NCI-H82 (cell line): ENCODE results near the gene GRM4.

Experiments
- DNase-seq: peaks from one replicate; lab custom pipeline; 2025; lab: John Stamatoyannopoulos, UW

The GRM4 gene

DNA sequence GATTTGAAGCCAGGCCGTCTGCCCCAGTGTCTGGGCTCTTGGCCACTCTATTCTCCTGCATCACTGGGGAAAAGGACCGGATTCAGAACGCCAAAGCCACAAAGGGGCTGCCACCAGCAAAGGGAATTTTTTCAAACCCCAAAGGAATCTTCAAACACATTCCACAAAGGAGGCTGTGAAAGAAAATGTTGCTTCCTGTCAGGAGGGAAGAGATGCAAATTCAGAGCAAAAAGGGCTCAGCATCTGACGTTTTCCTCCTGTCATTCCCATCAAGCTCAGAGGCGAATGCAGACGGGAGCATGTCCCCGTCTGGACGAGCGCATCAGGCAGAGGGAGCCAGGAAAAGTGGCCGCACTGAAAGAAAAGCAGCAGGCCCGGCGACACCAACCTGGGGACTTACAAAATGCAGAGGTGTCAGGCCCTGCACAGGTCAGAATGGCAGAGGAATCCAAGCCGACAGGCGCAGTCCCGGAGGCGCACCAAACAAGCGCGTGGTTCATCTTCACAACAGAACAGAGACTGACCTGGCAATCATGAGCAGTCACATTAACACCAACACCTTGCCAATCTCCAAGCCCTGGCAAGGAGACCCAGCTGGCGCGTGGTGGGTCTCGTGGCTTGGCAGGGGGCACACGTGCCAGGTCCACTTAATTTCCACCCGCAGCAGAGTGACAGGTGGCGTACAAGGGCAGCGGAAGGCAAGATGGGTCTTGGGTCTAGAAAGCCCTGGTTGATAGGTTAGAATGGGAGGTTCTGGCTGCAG is 62.8 kb downstream of the GRM4 start:
- no peak for DNase-seq

GRCh38 chr6:34082348-34082747 is 63.5 kb downstream of the GRM4 start:
- DNase-seq = no peak

DNA sequence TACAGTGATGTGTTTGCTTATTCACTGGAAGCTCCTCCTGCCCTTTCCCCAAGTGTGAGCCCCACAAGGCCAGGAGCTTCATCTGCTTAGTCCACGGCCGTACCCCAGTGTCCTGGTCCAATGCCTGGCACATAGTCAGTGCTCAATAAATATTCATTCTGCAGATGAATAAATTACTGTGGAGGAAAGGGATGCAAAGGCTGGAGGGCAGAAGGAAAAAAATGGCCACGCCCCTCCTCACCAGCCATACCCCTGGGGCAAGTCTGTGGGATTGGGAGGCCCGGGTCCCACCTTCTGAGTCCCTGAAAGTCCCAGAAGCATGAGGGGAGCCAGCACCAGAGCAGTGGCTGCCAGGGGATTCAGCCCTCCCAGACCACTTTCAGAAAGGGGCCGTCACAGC is 65.5 kb downstream of the GRM4 start:
- DNase-seq = no peak

DNA sequence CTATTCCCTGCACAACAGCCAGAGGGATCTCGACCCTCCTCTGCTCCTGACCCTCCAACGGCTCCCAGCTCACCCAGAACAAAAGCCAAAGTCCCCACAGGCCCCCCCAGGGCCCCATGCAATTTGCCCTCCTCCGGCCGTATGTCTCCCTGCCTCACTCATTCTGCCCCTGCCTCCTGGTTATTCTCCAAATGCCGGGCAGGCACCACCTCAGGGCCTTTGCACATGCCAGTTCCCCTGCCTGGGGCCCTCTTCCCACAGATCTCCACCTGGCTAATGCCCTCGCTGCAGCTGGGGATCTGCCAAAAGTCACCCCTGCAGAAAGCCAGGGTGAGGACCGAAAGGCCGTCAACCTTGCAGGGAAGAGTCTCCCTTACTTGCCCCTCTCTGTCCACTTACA is 66.0 kb downstream of the GRM4 start:
- DNase-seq = no peak

GRCh38 chr6:34075906-34076305 is 70.0 kb downstream of the GRM4 start:
- DNase-seq = no peak

GRCh38 chr6:34074064-34074742 is 71.7 kb downstream of the GRM4 start:
- peak; percentile 58 for DNase-seq

- DNase-seq = no peak
Observed at GRCh38 chr6:34073540-34073939, 72.3 kb downstream of the GRM4 start.

GRCh38 chr6:34072727-34073126 is 73.2 kb downstream of the GRM4 start:
- no peak for DNase-seq

- DNase-seq = no peak
Observed at GRCh38 chr6:34071884-34072379, 74.0 kb downstream of the GRM4 start.

DNA sequence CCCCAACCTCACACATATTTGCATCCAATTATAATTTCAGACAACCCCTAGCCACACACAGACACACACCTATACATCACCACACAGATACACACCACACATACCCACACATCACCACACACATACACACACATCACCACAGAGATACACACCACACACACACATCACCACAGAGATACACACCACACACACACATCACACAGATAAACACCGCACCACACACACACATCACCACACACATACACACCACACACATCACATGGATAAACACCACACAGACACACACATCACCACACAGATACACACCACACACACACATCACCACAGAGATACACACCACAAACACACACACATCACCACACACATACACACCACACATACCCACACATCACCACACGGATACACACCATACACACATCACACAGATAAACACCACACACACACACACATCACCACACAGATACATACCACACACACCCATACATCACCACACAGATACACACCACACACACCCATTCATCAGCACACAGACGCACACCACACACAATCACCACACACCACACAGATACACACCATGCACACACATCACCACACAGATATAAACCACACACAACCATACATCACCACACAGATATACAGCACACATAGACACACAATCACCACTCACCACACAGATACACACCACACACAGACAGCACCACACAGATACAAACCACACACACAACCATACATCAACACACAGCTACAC is 74.6 kb downstream of the GRM4 start:
- no peak for DNase-seq

GRCh38 chr6:34070315-34071135 is 75.4 kb downstream of the GRM4 start:
- DNase-seq = no peak

GRCh38 chr6:34068462-34069044 is 77.3 kb downstream of the GRM4 start:
- DNase-seq = no peak

DNA sequence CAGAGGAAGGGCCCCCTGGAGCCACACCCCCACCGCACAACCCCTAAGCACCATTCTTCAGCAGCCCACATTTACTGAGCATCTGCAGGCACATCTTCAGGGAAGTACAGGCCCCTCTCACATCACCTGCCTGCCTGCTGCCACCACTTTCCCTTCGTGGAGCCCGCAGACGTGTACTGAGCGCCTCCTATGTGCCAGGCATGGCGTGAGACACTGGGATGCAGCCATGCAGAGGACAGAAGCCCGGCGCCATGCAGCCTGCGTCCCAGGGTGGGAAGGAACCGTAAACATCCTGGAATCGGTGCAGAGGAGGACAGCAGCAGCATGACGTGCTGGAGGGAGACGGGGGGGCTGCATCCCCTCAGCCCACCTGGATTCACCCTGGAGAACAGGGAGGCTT is 78.1 kb downstream of the GRM4 start:
- peak; percentile 40 for DNase-seq

GRCh38 chr6:34066772-34067770 is 78.8 kb downstream of the GRM4 start:
- no peak for DNase-seq

GRCh38 chr6:34066218-34066571 is 79.7 kb downstream of the GRM4 start:
- no peak for DNase-seq

GRCh38 chr6:34065466-34066217 is 80.2 kb downstream of the GRM4 start:
- peak; percentile 92 for DNase-seq

- no peak for DNase-seq
Observed at GRCh38 chr6:34064675-34065074, 81.2 kb downstream of the GRM4 start.

- peak; percentile 97 for DNase-seq
Observed at GRCh38 chr6:34063651-34064050, 82.2 kb downstream of the GRM4 start.

DNA sequence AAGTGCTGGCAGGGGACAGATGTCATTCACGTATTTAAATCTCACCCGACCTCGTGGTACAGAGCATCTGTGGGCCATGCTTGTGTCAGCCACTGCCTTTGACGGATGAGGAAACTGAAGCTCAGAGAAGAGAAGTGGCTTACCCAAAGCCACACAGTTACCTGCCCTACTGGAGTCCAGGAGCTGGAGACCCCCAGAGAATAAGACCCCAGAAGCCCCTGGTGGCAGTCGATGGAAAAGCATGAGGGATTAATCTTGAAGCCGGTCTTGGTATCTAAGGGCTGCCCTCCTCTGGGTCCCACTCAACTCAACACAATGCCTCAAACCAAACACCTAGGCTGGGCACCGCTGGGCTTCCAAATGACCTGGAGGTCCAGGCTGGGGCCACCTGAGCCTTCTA is 83.1 kb downstream of the GRM4 start:
- peak; percentile 73 for DNase-seq

DNA sequence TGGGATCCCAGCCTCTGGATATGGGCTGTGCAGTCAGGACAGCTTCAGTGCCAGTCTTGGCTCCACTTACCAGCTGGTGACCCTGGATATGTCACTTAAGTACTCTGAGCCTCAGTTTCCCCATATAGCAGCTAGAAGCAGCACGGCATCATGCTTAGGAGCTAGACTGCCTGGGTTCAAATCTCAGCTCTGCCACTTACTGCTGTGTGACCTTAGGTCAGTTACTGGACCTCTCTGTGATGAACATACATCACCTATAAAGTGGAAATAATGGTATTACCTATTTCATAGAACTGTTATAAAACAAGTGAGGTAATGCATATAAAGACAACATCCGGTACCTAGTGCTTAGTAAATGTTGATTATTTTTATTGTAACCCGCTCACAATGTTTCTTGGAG is 83.7 kb downstream of the GRM4 start:
- DNase-seq = no peak
